HepG2 (cell line): ENCODE measurements around the gene PCNX4. TPM values are rescaled to one million over a fixed set of nuclear protein-coding genes. Genes with fewer than 3 reads are reported as not detected.

Experiments
- ATF7-NPFF ChIP-seq: sonication (generic); formaldehyde crosslinking; IDR thresholded peaks from 2 replicates; pipeline ENCODE4 v1.8.1; 2023; ENCODE audit warnings: mild to moderate bottlenecking, low read depth, missing genetic modification reagents, moderate library complexity
- EP300 ChIP-seq, 3 experiments: sonication (generic) in 1 of 3; formaldehyde crosslinking in 1 of 3; IDR thresholded peaks; 2 replicates each; pipeline versions ENCODE4 v1.5.1 to v1.6.1; 2011 to 2020; ENCODE audit warnings: low read depth in 2 of 3, low read length in 2 of 3, borderline replicate concordance in 1 of 3, improper control_type of control experiment in 1 of 3, mild to moderate bottlenecking in 1 of 3, missing genetic modification reagents in 1 of 3, moderate library complexity in 1 of 3
- HMGA1 ChIP-seq: sonication (generic); formaldehyde crosslinking; conservative IDR thresholded peaks from 2 replicates; pipeline ENCODE4 v1.4.0; 2020; ENCODE audit warnings: missing genetic modification reagents
- RFX3 ChIP-seq: IDR thresholded peaks from 2 replicates; pipeline ENCODE4 v1.6.1; 2016; ENCODE audit warnings: missing biosample characterization, missing genetic modification reagents
- SUZ12 ChIP-seq: fragments of 150-350 bp; IDR thresholded peaks from 2 replicates; pipeline ENCODE4 v1.6.1; 2014; ENCODE audit warnings: low read depth, low read length
- ZFYVE20 ChIP-seq: sonication (generic); formaldehyde crosslinking; IDR thresholded peaks from 2 replicates; pipeline ENCODE4 v1.8.0; 2023; ENCODE audit warnings: low read depth, mild to moderate bottlenecking, moderate library complexity, missing genetic modification reagents, borderline replicate concordance
- polyA plus RNA-seq, 8 experiments: library from polyadenylated mRNA; depleted of rRNA in 3 of 8; stranded (reverse) in 7 of 8; unstranded in 1 of 8; fragments of >200 nt; fragmentation: Illumina TruSeq in 4 of 8; extraction: Trizol in 4 of 8; gene quantifications; 2 replicates each; pipeline versions ENCODE4 v1.2.1 to v1.2.3, GENCODE V29; 2011 to 2016; ENCODE audit warnings: low read depth in 4 of 8, missing spikeins in 1 of 8, mixed read lengths in 1 of 8; ENCODE audit not compliant: insufficient read depth in 1 of 8
- total RNA-seq, 5 experiments: library from RNA; depleted of rRNA; stranded (reverse); fragments of >200 nt; fragmentation: Illumina TruSeq; extraction: Trizol; gene quantifications; 2 replicates each; pipeline ENCODE4 v1.2.3, GENCODE V29; 2016; ENCODE audit warnings: low read depth in 1 of 5
- TF ChIP-seq, protein P1 (sequence below): sonication (generic); formaldehyde crosslinking; conservative IDR thresholded peaks from 2 replicates; pipeline ENCODE4 v1.4.0; 2020; ENCODE audit warnings: missing genetic modification reagents
- TF ChIP-seq, protein P2 (sequence below): sonication (generic); formaldehyde crosslinking; IDR thresholded peaks from 2 replicates; pipeline ENCODE4 v1.4.0; 2020; ENCODE audit warnings: mild to moderate bottlenecking, missing genetic modification reagents
- TF ChIP-seq, protein P3 (sequence below): sonication (generic); formaldehyde crosslinking; IDR thresholded peaks from 2 replicates; pipeline ENCODE4 v1.4.0; 2020; ENCODE audit warnings: missing genetic modification reagents

The PCNX4 gene
- total and polyA plus RNA-seq, 2 of the 13 experiments (the other 11 are each of a cell fraction or from before 2014, with no cell fraction given), result 28.6 to 43.0 TPM

DNA sequence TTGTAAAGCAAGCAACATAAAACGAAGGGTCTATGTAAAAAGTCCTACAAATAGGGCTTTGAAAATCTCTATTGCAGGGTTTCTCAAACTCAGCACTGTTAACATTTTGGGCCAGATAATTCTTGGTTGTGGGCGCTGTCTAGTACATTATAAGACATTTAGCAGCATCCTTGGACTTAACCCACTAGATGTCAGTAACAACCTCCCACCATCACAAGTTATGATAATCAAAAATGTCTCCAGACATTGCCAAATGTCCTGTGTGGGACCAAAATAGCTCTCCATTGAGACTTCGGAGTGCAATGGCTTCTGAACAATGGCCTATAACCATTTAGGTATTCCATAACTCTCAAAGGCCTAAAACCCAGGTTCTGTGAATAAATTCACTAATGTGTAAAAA is 96.4 kb downstream of the PCNX4 start (continued):
- TF ChIP-seq, protein P1, sequence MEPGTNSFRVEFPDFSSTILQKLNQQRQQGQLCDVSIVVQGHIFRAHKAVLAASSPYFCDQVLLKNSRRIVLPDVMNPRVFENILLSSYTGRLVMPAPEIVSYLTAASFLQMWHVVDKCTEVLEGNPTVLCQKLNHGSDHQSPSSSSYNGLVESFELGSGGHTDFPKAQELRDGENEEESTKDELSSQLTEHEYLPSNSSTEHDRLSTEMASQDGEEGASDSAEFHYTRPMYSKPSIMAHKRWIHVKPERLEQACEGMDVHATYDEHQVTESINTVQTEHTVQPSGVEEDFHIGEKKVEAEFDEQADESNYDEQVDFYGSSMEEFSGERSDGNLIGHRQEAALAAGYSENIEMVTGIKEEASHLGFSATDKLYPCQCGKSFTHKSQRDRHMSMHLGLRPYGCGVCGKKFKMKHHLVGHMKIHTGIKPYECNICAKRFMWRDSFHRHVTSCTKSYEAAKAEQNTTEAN, result no peak
- TF ChIP-seq, protein P2, sequence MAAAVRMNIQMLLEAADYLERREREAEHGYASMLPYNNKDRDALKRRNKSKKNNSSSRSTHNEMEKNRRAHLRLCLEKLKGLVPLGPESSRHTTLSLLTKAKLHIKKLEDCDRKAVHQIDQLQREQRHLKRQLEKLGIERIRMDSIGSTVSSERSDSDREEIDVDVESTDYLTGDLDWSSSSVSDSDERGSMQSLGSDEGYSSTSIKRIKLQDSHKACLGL, result no peak
- TF ChIP-seq ATF7-NPFF (CRISPR knock-in tag), result no peak
- no peak for TF ChIP-seq ZFYVE20 (CRISPR knock-in tag)
- TF ChIP-seq HMGA1 (CRISPR knock-in tag), result no peak
- TF ChIP-seq, protein P3, sequence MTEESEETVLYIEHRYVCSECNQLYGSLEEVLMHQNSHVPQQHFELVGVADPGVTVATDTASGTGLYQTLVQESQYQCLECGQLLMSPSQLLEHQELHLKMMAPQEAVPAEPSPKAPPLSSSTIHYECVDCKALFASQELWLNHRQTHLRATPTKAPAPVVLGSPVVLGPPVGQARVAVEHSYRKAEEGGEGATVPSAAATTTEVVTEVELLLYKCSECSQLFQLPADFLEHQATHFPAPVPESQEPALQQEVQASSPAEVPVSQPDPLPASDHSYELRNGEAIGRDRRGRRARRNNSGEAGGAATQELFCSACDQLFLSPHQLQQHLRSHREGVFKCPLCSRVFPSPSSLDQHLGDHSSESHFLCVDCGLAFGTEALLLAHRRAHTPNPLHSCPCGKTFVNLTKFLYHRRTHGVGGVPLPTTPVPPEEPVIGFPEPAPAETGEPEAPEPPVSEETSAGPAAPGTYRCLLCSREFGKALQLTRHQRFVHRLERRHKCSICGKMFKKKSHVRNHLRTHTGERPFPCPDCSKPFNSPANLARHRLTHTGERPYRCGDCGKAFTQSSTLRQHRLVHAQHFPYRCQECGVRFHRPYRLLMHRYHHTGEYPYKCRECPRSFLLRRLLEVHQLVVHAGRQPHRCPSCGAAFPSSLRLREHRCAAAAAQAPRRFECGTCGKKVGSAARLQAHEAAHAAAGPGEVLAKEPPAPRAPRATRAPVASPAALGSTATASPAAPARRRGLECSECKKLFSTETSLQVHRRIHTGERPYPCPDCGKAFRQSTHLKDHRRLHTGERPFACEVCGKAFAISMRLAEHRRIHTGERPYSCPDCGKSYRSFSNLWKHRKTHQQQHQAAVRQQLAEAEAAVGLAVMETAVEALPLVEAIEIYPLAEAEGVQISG (CRISPR knock-in tag), result no peak
- TF ChIP-seq RFX3 (CRISPR knock-in tag), result no peak
- no peak for TF ChIP-seq EP300 (IDR thresholded peaks at IDR 0.05; ENCODE audit: low read depth in 2 of 2, low read length in 2 of 2)
- TF ChIP-seq EP300 (CRISPR knock-in tag; IDR thresholded peaks at IDR 0.05; ENCODE audit: borderline replicate concordance), result no peak
- no peak for TF ChIP-seq SUZ12
